Hypothalamus (tissue), 51 donors: ENCODE results near the gene TRAPPC2.
"Not testable (repeated sequence)": the region's sequence is repeated elsewhere in the genome, so short reads cannot be mapped to it uniquely, and the experiment has no call there.

ENCODE experiments used
- DNase-seq, 51 donors: peaks; one replicate each; lab custom pipeline; 2025; lab: John Stamatoyannopoulos, UW

TRAPPC2 gene

GRCh38 chrX:13681595-13681994 is 52.8 kb downstream of the TRAPPC2 start:
- no peak for DNase-seq

GRCh38 chrX:13679700-13680099 is 54.7 kb downstream of the TRAPPC2 start:
- not testable (repeated sequence) for DNase-seq

- no peak for DNase-seq
Measured at GRCh38 chrX:13676885-13677284, 57.5 kb downstream of the TRAPPC2 start.

- no peak for DNase-seq
Measured at GRCh38 chrX:13673016-13673415, 61.4 kb downstream of the TRAPPC2 start.

- no peak for DNase-seq
Measured at GRCh38 chrX:13670197-13670596, 64.2 kb downstream of the TRAPPC2 start.

GRCh38 chrX:13669755-13670154 is 64.7 kb downstream of the TRAPPC2 start:
- DNase-seq = not testable (repeated sequence)

- no peak for DNase-seq
Measured at GRCh38 chrX:13669246-13669737, 65.1 kb downstream of the TRAPPC2 start.

GRCh38 chrX:13667919-13668318 is 66.5 kb downstream of the TRAPPC2 start:
- no peak for DNase-seq

- DNase-seq = peak in 31 of 51 donors; percentile 1 to 60 (median 17)
Measured at GRCh38 chrX:13666836-13667235, 67.6 kb downstream of the TRAPPC2 start.

GRCh38 chrX:13664020-13664419 is 70.4 kb downstream of the TRAPPC2 start:
- DNase-seq = no peak

GRCh38 chrX:13662355-13662791 is 72.0 kb downstream of the TRAPPC2 start:
- DNase-seq = no peak
